ENCODE data around the gene SLC12A6.

The SLC12A6 gene

GRCh38 chr15:34327906-34328305 lies 9.7 kb downstream of the SLC12A6 start:
- Mint-ChIP-seq H3K4me3 (peak overlapping the region; percentile 55), H3K4me1 (peaks cover 84% of the 10 kb centered on the region), H3K9me3 (no peaks in the 10 kb centered on the region), H3K27ac (peak overlapping the region; percentile 77), H3K36me3 (ENCODE audit: low read depth) (no peaks in the 10 kb centered on the region), H3K27me3 (no peaks in the 10 kb centered on the region)
- no peak for ATAC-seq
- DNase-seq: no peak

GRCh38 chr15:34325368-34325767 lies 12.2 kb downstream of the SLC12A6 start:
- Mint-ChIP-seq H3K9me3 (no peaks in the 10 kb centered on the region), H3K4me3 (peak overlapping the region; percentile 50), H3K4me1 (peaks cover 67% of the 10 kb centered on the region), H3K27ac (peak overlapping the region; percentile 82), H3K36me3 (ENCODE audit: low read depth) (no peaks in the 10 kb centered on the region), H3K27me3 (no peaks in the 10 kb centered on the region)
- ATAC-seq (no peak), DNase-seq (no peak)

GRCh38 chr15:34324933-34325332 lies 12.6 kb downstream of the SLC12A6 start:
- peak overlapping the region; percentile 34 for H3K4me3 Mint-ChIP-seq
- no peaks in the 10 kb centered on the region for H3K9me3 Mint-ChIP-seq
- H3K4me1 Mint-ChIP-seq: peaks cover 66% of the 10 kb centered on the region
- peak; percentile 38 for ATAC-seq
- H3K27me3 Mint-ChIP-seq: no peaks in the 10 kb centered on the region
- no peak for DNase-seq
- H3K36me3 Mint-ChIP-seq (ENCODE audit: low read depth): no peaks in the 10 kb centered on the region
- peak overlapping the region; percentile 82 for H3K27ac Mint-ChIP-seq

GRCh38 chr15:34323217-34323616 lies 14.4 kb downstream of the SLC12A6 start:
- Mint-ChIP-seq H3K9me3 (no peaks in the 10 kb centered on the region), H3K4me3 (no peak overlapping the region), H3K27ac (no peak overlapping the region), H3K27me3 (no peaks in the 10 kb centered on the region), H3K4me1 (peaks cover 67% of the 10 kb centered on the region), H3K36me3 (ENCODE audit: low read depth) (no peaks in the 10 kb centered on the region)
- ATAC-seq (no peak), DNase-seq (no peak)

- Mint-ChIP-seq H3K36me3 (ENCODE audit: low read depth) (peaks cover 7% of the 10 kb centered on the region), H3K27me3 (no peaks in the 10 kb centered on the region), H3K9me3 (no peaks in the 10 kb centered on the region), H3K4me3 (peak overlapping the region; percentile 92), H3K27ac (peak overlapping the region; percentile 94), H3K4me1 (peaks cover 63% of the 10 kb centered on the region)
- no peak for DNase-seq
- ATAC-seq: peak; percentile 74
These were observed 19.1 kb downstream of the SLC12A6 start for GRCh38 chr15:34318277-34319079.

GRCh38 chr15:34314491-34315490 lies 22.8 kb downstream of the SLC12A6 start:
- peaks cover 15% of the 10 kb centered on the region for H3K36me3 Mint-ChIP-seq (ENCODE audit: low read depth)
- no peak for ATAC-seq
- peak overlapping the region; percentile 47 for H3K27ac Mint-ChIP-seq
- H3K4me3 Mint-ChIP-seq: peak overlapping the region; percentile 4
- peaks cover 66% of the 10 kb centered on the region for H3K4me1 Mint-ChIP-seq
- no peak for DNase-seq
- H3K27me3 Mint-ChIP-seq: no peaks in the 10 kb centered on the region
- H3K9me3 Mint-ChIP-seq: no peaks in the 10 kb centered on the region

- H3K4me1 Mint-ChIP-seq: peaks cover 59% of the 10 kb centered on the region
- peak; percentile 46 for ATAC-seq
- no peak for DNase-seq
- no peak overlapping the region for H3K27ac Mint-ChIP-seq
- H3K9me3 Mint-ChIP-seq: no peaks in the 10 kb centered on the region
- H3K4me3 Mint-ChIP-seq: no peak overlapping the region
- H3K36me3 Mint-ChIP-seq (ENCODE audit: low read depth): peaks cover 26% of the 10 kb centered on the region
- H3K27me3 Mint-ChIP-seq: no peaks in the 10 kb centered on the region
These were observed 26.0 kb downstream of the SLC12A6 start for GRCh38 chr15:34311563-34311962.

- Mint-ChIP-seq H3K27me3 (no peaks in the 10 kb centered on the region), H3K4me3 (no peak overlapping the region), H3K9me3 (no peaks in the 10 kb centered on the region), H3K27ac (no peak overlapping the region), H3K4me1 (peaks cover 46% of the 10 kb centered on the region), H3K36me3 (ENCODE audit: low read depth) (peaks cover 16% of the 10 kb centered on the region)
- no peak for ATAC-seq
- DNase-seq: no peak
These were observed 33.0 kb downstream of the SLC12A6 start for GRCh38 chr15:34304613-34305012.

- DNase-seq (no peak), ATAC-seq (no peak)
- Mint-ChIP-seq H3K4me1 (peaks cover 42% of the 10 kb centered on the region), H3K4me3 (no peak overlapping the region), H3K27ac (no peak overlapping the region), H3K9me3 (no peaks in the 10 kb centered on the region), H3K27me3 (no peaks in the 10 kb centered on the region), H3K36me3 (ENCODE audit: low read depth) (peaks cover 5% of the 10 kb centered on the region)
These were observed 36.5 kb downstream of the SLC12A6 start for GRCh38 chr15:34301058-34301457.

GRCh38 chr15:34297059-34297458 lies 40.5 kb downstream of the SLC12A6 start:
- Mint-ChIP-seq H3K27me3 (no peaks in the 10 kb centered on the region), H3K36me3 (ENCODE audit: low read depth) (peaks cover 10% of the 10 kb centered on the region), H3K4me1 (peaks cover 34% of the 10 kb centered on the region), H3K4me3 (no peak overlapping the region), H3K27ac (no peak overlapping the region), H3K9me3 (no peaks in the 10 kb centered on the region)
- no peak for ATAC-seq
- DNase-seq: no peak

- Mint-ChIP-seq H3K4me3 (no peak overlapping the region), H3K9me3 (no peaks in the 10 kb centered on the region), H3K36me3 (ENCODE audit: low read depth) (peaks cover 20% of the 10 kb centered on the region), H3K27ac (no peak overlapping the region), H3K27me3 (no peaks in the 10 kb centered on the region), H3K4me1 (peaks cover 29% of the 10 kb centered on the region)
- DNase-seq (no peak), ATAC-seq (no peak)
These were observed 45.0 kb downstream of the SLC12A6 start for GRCh38 chr15:34292621-34293020.

GRCh38 chr15:34284937-34285336 lies 52.6 kb downstream of the SLC12A6 start:
- ATAC-seq (no peak), DNase-seq (no peak)
- H3K36me3 Mint-ChIP-seq (ENCODE audit: low read depth): peaks cover 6% of the 10 kb centered on the region
- no peaks in the 10 kb centered on the region for H3K27me3 Mint-ChIP-seq
- H3K27ac Mint-ChIP-seq: no peak overlapping the region
- H3K4me3 Mint-ChIP-seq: no peak overlapping the region
- peaks cover 3% of the 10 kb centered on the region for H3K9me3 Mint-ChIP-seq
- peaks cover 17% of the 10 kb centered on the region for H3K4me1 Mint-ChIP-seq

- DNase-seq (no peak), ATAC-seq (no peak)
- Mint-ChIP-seq H3K27ac (no peak overlapping the region), H3K4me1 (peaks cover 21% of the 10 kb centered on the region), H3K4me3 (no peak overlapping the region), H3K9me3 (peaks cover 3% of the 10 kb centered on the region), H3K36me3 (ENCODE audit: low read depth) (peaks cover under 1% of the 10 kb centered on the region), H3K27me3 (no peaks in the 10 kb centered on the region)
These were observed 55.2 kb downstream of the SLC12A6 start for GRCh38 chr15:34282384-34282783.

GRCh38 chr15:34280193-34280592 lies 57.4 kb downstream of the SLC12A6 start:
- Mint-ChIP-seq H3K27ac (no peak overlapping the region), H3K27me3 (no peaks in the 10 kb centered on the region), H3K4me3 (no peak overlapping the region), H3K9me3 (peaks cover 3% of the 10 kb centered on the region), H3K36me3 (ENCODE audit: low read depth) (no peaks in the 10 kb centered on the region), H3K4me1 (peaks cover 15% of the 10 kb centered on the region)
- DNase-seq: no peak
- ATAC-seq: no peak

GRCh38 chr15:34279368-34279767 lies 58.2 kb downstream of the SLC12A6 start:
- Mint-ChIP-seq H3K4me3 (no peak overlapping the region), H3K36me3 (ENCODE audit: low read depth) (peaks cover 4% of the 10 kb centered on the region), H3K27me3 (no peaks in the 10 kb centered on the region), H3K4me1 (peaks cover 10% of the 10 kb centered on the region), H3K27ac (no peak overlapping the region), H3K9me3 (peaks cover 3% of the 10 kb centered on the region)
- ATAC-seq (no peak), DNase-seq (no peak)

Measured in activated naive CD8-positive, alpha-beta T cell treated with anti-CD3 and anti-CD28 coated beads, Interleukin-2, amount 50 U/mL, for 24 hours (primary cell).